DOHH2 (cell line): ENCODE measurements around the gene CDO1.
"Not testable (repeated sequence)": the region's sequence is repeated elsewhere in the genome, so short reads cannot be mapped to it uniquely, and the experiment has no call there.

ENCODE experiments used
- H3F3A ChIP-seq: fragments of 200-600 bp; sonication (generic), shearing (Covaris generic); 2 replicates; pipeline ENCODE4 v1.6.0; 2016; ENCODE audit warnings: antibody characterized with exemption, mild to moderate bottlenecking; ENCODE audit not compliant: control insufficient read depth, insufficient read depth
- H3K27ac ChIP-seq: fragments of 200-600 bp; sonication (generic); 2 replicates; pipeline ENCODE4 v1.5.1; 2014; ENCODE audit warnings: low read depth, mild to moderate bottlenecking, low read length, moderate library complexity
- H3K27me3 ChIP-seq: fragments of 200-600 bp; sonication (generic); 2 replicates; pipeline ENCODE4 v1.6.1; 2014; ENCODE audit warnings: mild to moderate bottlenecking, low read length, mixed read lengths; ENCODE audit not compliant: control insufficient read depth
- H3K36me3 ChIP-seq: fragments of 200-600 bp; sonication (generic); 2 replicates; pipeline ENCODE4 v1.6.1; 2014; ENCODE audit warnings: mild to moderate bottlenecking, low read length, moderate library complexity, mixed read lengths; ENCODE audit not compliant: control insufficient read depth
- H3K4me1 ChIP-seq: fragments of 200-600 bp; sonication (generic); 2 replicates; pipeline ENCODE4 v1.6.1; 2014; ENCODE audit warnings: mild to moderate bottlenecking, low read length, mixed read lengths; ENCODE audit not compliant: control insufficient read depth
- H3K4me2 ChIP-seq: fragments of 200-600 bp; sonication (generic); 2 replicates; pipeline ENCODE4 v1.6.0; 2014; ENCODE audit warnings: mild to moderate bottlenecking, low read length, moderate library complexity
- H3K4me3 ChIP-seq: fragments of 200-600 bp; sonication (generic); 2 replicates; pipeline ENCODE4 v1.5.1; 2014; ENCODE audit warnings: mild to moderate bottlenecking, low read length, mixed read lengths
- H3K79me2 ChIP-seq: fragments of 200-600 bp; sonication (generic); 2 replicates; pipeline ENCODE4 v1.6.1; 2014; ENCODE audit warnings: mild to moderate bottlenecking, low read length, mixed read lengths; ENCODE audit not compliant: control insufficient read depth
- H3K9me2 ChIP-seq: fragments of 200-600 bp; sonication (generic); replicated peaks from 2 replicates; pipeline ENCODE4 v1.6.1; 2014; ENCODE audit warnings: mild to moderate bottlenecking, low read length, mixed read lengths; ENCODE audit not compliant: control insufficient read depth
- H3K9me3 ChIP-seq: fragments of 200-600 bp; sonication (generic); 2 replicates; pipeline ENCODE4 v1.6.1; 2014; ENCODE audit warnings: antibody characterized with exemption, low read length, mixed read lengths; ENCODE audit not compliant: control insufficient read depth, insufficient read depth
- H4K20me1 ChIP-seq: fragments of 200-600 bp; sonication (generic); 2 replicates; pipeline ENCODE4 v1.6.0; 2014; ENCODE audit warnings: low read depth, mild to moderate bottlenecking, antibody characterized with exemption, low read length, moderate library complexity; ENCODE audit not compliant: control insufficient read depth, insufficient read depth
- EZH2phosphoT487 ChIP-seq: fragments of 200-600 bp; sonication (generic); IDR thresholded peaks from 2 replicates; pipeline ENCODE4 v1.6.1; 2017; ENCODE audit warnings: borderline replicate concordance, mild to moderate bottlenecking, antibody characterized with exemption, low read length, moderate library complexity, mixed read lengths
- TF ChIP-seq, protein P1 (sequence below): fragments of 200-600 bp; sonication (generic); IDR thresholded peaks from one replicate; pipeline ENCODE4 v1.5.1; 2014; ENCODE audit warnings: antibody characterized with exemption, mild to moderate bottlenecking, low read depth, low read length; ENCODE audit not compliant: poor library complexity, severe bottlenecking

The CDO1 gene

DNA sequence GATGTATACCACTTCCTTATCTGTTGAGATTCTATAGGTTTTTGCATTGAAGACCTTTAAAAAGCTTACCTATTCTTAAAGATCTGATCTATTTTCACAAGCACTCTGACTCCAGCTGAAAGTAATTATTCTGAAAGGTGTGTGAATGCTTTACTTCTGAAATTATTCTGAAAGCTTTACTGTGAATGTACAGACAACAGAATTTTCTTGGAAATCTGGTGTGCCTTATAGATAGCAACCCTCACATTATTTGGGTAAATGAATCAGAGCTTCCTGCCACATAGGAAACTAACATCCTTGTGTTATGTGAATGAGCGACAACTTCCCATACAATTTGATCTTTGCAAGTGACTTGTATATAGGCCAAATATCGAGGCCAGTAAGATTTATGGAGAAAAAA lies 6.5 kb downstream of the CDO1 start:
- Histone ChIP-seq H3K9me2 (no peaks in the 10 kb centered on the region), H3K9me3 (no peaks in the 10 kb centered on the region), H3K27ac (no peak overlapping the region), H3K36me3 (no peaks in the 10 kb centered on the region), H3F3A (no peaks in the 10 kb centered on the region), H4K20me1 (no peaks in the 10 kb centered on the region), H3K4me1 (peaks cover 3% of the 10 kb centered on the region), H3K4me3 (no peak overlapping the region), H3K79me2 (no peaks in the 10 kb centered on the region), H3K27me3 (no peaks in the 10 kb centered on the region), H3K4me2 (no peak overlapping the region)
- TF ChIP-seq, protein P1, sequence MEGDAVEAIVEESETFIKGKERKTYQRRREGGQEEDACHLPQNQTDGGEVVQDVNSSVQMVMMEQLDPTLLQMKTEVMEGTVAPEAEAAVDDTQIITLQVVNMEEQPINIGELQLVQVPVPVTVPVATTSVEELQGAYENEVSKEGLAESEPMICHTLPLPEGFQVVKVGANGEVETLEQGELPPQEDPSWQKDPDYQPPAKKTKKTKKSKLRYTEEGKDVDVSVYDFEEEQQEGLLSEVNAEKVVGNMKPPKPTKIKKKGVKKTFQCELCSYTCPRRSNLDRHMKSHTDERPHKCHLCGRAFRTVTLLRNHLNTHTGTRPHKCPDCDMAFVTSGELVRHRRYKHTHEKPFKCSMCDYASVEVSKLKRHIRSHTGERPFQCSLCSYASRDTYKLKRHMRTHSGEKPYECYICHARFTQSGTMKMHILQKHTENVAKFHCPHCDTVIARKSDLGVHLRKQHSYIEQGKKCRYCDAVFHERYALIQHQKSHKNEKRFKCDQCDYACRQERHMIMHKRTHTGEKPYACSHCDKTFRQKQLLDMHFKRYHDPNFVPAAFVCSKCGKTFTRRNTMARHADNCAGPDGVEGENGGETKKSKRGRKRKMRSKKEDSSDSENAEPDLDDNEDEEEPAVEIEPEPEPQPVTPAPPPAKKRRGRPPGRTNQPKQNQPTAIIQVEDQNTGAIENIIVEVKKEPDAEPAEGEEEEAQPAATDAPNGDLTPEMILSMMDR, result no peak
- no peak for TF ChIP-seq EZH2phosphoT487

- not testable (repeated sequence) for H3K27me3 ChIP-seq, H3F3A ChIP-seq, H3K9me3 ChIP-seq, H3K4me3 ChIP-seq, H3K79me2 ChIP-seq, H4K20me1 ChIP-seq, H3K9me2 ChIP-seq, H3K4me1 ChIP-seq, H3K36me3 ChIP-seq, H3K4me2 ChIP-seq, H3K27ac ChIP-seq
These were observed 8.4 kb downstream of the CDO1 start for GRCh38 chr5:115808066-115808465.

GRCh38 chr5:115807654-115808052 lies 8.8 kb downstream of the CDO1 start:
- no peaks in the 10 kb centered on the region for H3K9me2 ChIP-seq
- no peak overlapping the region for H3K4me2 ChIP-seq
- H4K20me1 ChIP-seq, result no peaks in the 10 kb centered on the region
- no peaks in the 10 kb centered on the region for H3K79me2 ChIP-seq
- H3K9me3 ChIP-seq, result no peaks in the 10 kb centered on the region
- H3F3A ChIP-seq, result no peaks in the 10 kb centered on the region
- no peaks in the 10 kb centered on the region for H3K36me3 ChIP-seq
- TF ChIP-seq EZH2phosphoT487, result no peak
- TF ChIP-seq, protein P1, result no peak
- no peak overlapping the region for H3K27ac ChIP-seq
- H3K4me3 ChIP-seq, result no peak overlapping the region
- peaks cover 3% of the 10 kb centered on the region for H3K4me1 ChIP-seq
- H3K27me3 ChIP-seq, result no peaks in the 10 kb centered on the region

- no peaks in the 10 kb centered on the region for H3K79me2 ChIP-seq
- H3K9me3 ChIP-seq, result no peaks in the 10 kb centered on the region
- H3K9me2 ChIP-seq, result no peaks in the 10 kb centered on the region
- no peaks in the 10 kb centered on the region for H3F3A ChIP-seq
- peaks cover 3% of the 10 kb centered on the region for H3K4me1 ChIP-seq
- H4K20me1 ChIP-seq, result no peaks in the 10 kb centered on the region
- H3K4me2 ChIP-seq, result no peak overlapping the region
- H3K4me3 ChIP-seq, result no peak overlapping the region
- no peaks in the 10 kb centered on the region for H3K36me3 ChIP-seq
- no peak overlapping the region for H3K27ac ChIP-seq
- H3K27me3 ChIP-seq, result no peaks in the 10 kb centered on the region
- TF ChIP-seq, protein P1, result no peak
- no peak for TF ChIP-seq EZH2phosphoT487
These were observed 9.3 kb downstream of the CDO1 start for GRCh38 chr5:115806986-115807653.
